OCI-LY7 (cell line): Measurements from ENCODE around the gene WNT4.

Experiments
- CTCF ChIP-seq: fragments of 200-600 bp; sonication (generic); conservative IDR thresholded peaks from 2 replicates; pipeline ENCODE4 v1.5.1; 2014; ENCODE audit warnings: mild to moderate bottlenecking, antibody characterized with exemption, low read length, moderate library complexity, mixed read lengths
- EZH2phosphoT487 ChIP-seq: fragments of 200-600 bp; sonication (generic); IDR thresholded peaks from 2 replicates; pipeline ENCODE4 v1.6.1; 2018; ENCODE audit warnings: low read depth, borderline replicate concordance, mild to moderate bottlenecking, mixed run types, antibody characterized with exemption, low read length, moderate library complexity, mixed read lengths

GRCh38 chr1:22155517-22155916 is 12.6 kb upstream of the WNT4 start:
- no peak for TF ChIP-seq CTCF
- no peak for TF ChIP-seq EZH2phosphoT487
